ENCODE results near the gene DUSP22.

DUSP22 gene

DNA sequence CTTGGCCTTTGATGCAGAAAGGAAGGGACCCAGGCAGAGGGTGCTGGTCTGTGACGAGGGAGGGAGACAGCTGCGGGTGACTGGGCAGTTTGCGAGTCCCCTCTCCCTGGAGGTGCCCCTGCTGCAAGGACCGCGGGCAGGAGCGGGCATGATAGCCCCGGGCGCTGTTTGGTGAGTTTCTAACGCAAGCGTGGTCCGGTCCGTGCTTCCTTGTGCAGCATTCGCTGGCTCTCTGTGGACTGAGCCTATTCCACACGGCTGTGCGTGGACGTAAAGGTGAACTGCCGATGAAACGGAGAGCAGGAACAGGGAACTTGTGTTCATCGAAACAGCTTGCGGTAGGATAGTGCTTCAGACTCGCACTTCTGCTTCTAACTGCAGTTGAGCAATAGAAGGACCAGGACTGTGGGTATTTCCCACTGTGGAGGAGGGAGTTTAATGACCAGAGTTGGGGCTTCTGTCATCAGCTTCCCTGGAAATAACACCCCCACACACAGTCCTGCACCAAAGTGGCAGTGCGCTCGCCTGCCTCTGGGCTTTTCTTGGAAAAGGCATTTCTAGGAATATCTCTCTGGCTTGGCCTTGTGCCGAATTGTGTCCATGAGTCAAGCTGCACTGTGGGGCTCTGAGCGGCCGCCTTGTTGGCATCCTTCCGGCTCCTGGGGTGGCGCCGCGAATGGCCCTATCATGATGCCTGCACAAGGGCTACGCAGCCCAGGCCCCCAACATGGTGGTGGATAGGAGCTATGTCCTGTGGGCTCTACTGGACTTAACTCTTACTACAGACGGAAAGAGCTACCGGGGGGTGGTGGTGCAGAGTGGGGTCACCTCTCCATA is 48.9 kb downstream of the DUSP22 start:
- no peak for DNase-seq

DNA sequence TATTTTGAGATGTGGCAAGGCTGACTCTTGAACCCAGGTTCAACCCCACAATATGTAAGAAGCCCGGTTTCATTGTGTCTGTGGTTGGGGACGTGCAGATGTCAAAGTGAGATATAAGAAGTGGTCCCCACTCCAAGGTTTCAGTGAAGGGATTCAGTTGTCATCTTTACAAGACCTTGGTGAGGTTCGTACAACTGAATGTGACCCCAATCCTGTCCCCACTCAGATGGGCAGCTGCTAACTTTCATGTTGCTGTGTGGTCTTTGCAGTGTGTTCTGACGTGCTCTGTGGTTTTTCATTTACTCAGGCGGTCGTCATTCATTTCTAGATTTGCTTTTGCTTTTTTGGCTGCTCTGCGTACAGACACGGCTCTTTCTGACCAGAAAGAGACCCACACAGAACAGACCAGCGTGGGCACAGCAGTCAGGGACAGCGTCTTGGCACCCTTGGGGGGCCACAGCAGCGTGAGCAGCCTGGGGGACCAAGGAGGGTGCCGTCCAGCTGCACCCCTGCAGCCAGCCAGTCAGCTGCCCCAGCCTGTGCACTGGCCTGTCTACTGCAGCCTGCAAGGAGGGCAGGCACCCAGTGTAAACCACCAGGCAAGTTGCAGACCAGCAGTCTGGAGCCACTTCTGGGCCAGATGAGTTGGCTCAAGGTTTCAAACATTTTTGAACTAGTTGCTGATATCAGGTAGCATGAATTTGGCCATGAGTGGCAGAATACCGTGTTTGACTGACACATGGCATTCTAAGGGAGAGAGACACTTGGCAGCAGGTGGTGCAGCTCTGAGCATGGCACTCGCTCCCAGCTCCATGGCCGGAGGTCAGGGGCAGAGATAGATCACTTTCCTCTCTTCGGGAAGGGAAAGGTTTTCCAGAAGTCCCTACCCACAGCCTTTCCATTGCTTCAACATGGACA is 49.9 kb downstream of the DUSP22 start:
- DNase-seq: no peak

DNA sequence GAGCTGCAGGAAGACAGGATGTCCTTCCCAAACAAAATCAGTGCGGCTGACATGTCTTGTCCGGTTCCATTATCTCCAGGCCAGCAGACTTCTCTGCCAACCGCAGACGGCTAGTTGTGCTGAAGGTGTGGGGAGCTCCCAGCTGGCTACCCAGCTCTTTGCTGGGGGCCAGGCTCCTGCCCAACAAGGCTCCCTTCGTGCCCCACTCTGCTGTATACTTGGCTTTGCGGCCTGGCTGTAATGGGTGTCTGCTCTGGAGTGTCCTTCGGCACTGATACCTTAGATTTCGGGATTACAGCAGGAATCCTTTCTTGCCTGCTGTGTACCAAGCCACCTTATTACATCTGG is 50.5 kb downstream of the DUSP22 start:
- DNase-seq: no peak

DNA sequence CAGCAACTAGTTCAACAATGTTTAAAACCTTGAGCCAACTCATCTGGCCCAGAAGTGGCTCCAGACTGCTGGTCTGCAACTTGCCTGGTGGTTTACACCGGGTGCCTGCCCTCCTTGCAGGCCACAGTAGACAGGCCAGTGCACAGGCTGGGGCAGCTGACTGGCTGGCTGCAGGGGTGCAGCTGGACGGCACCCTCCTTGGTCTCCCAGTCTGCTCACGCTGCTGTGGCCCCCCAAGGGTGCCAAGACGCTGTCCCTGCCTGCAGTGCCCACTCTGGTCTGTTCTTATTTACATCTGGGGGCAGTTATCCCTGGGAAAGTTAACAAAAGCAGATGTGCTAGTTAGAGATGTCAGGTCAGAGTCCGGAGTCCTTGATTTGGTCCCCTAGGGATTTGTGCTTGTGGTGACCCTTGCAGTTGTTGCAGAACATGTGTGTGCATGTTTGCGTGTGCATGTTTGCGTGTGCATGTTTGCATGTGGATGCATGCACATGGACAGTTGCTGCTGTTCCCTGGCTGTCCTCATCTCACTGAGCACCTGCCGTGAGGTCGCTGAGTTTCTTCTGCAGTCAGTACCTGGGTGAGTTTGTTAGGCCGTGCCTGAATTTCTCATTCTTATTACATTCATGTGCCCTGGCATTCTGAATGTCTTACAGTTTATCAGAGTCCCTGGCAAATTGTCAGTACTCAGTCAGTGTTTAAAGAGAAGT is 51.1 kb downstream of the DUSP22 start:
- no peak for DNase-seq

DNA sequence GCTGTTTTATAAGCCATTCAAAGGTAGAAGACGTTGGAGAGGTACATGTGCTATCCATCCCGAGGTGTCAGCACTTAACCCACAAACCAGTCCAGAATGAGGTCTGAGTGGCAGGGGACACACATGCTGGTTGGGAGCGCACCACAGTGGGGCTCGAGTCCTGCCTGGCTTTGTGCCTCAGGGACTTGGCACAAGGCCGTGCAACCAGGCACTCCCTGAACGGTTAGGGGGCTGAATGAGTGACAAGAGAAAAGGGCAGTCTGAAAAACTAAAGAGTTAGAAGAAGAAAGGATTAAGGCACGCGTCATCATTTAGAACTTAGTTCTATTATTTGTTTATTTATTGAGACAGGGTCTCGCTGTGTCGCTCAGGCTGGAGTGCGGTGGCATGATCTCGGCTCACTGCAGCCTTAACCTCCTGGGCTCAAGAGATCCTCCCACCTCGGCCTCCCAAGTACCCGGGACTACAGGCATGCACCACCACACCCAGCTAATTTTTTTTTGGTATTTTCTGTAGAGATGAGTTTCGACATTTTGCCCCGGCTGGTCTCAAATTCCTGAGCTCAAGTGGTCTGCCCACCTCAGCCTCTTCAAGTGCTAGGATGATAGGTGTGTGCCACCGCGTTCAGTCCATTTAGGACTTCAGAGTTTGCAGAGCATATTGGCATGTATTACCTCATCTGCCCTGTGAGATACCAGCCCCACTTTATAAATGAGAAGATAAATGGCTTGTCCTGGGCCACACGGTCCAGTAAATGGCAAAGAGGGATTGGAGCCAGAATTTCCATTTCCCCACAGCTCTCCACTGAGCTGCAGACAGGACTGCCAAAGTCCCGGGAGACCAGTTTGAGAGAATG is 51.9 kb downstream of the DUSP22 start:
- DNase-seq: no peak

DNA sequence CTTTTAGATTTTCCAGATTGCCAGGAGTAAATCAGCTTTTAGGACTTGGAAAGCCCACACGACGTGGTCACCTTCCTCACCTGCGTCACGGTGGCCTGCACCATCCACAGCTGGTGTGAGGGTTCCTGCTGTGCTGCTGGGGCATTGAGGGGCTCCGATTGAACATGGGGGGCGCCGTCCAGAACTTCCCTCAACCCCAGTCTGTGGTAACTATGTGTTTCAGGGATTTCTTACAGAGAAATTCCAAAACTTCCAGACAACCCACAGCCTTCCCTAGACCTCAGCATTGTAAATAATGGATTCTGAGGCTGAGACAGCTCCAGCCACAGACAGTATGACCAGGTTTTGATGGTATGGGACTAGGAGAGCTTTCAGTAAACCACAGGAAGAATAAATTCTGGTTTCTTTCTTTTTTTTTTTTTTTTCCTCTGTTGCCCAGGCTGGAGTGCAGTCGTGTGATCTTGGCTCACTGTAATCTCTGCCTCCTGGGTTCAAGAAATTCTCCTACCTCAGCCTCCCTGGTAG is 52.6 kb downstream of the DUSP22 start:
- DNase-seq: no peak

DNA sequence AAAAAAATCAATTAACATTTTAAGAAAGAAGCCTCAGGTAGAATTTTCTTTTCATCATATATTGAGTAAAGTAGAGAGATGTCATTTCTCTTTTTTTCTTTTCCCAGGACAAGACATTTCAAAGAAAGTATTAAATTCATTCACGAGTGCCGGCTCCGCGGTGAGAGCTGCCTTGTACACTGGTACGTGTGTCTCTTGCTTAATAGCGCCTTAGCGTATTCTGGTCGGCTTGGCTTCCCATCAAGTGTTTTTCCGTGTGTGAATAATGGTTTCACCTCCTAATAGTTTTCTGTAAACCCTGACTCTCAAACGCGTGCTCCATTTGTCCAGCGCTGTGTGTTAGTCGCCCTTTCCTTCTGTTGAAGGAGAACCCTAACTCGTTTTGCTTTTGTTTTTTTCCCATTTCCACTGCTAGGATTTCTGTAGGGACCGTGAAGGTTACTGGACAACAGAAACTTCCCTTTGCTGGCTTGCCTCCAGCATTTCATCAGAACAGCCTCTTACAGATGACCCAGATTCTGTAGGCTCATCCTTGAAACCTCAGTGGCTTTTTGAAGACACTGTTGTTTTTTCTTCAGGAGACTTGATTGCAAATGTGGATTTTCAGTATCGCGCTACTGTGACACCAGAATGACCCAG is 53.6 kb downstream of the DUSP22 start:
- DNase-seq: no peak

DNA sequence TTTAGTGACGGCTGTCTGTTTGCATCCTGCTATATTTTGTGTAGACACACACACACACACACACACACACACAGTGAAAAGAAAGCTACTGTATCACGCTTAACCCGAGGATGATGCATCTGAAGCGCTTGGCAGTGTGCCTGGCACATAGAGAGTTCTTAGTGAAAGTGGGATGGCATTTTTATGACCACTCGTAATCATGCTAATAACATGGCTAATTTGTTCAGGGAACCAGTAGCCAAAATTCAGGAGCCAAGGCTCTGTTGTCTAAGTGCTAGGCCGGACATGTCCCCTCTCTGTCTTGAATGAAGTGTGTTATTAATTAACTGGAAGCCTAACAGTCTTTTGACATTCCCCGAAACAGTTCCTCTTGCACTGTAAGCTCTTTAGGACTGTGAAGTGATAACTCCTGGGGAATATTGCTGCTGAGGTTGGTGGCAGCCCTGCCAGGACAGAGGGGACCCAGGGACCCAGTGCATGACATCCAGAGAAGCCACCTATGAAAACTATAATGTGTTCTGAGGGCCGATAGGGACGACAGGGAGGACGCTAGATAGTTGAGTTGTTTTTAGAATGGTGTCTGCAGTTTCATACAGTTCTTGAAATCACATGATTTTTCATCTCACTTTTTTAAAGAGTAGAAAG is 54.2 kb downstream of the DUSP22 start:
- no peak for DNase-seq

DNA sequence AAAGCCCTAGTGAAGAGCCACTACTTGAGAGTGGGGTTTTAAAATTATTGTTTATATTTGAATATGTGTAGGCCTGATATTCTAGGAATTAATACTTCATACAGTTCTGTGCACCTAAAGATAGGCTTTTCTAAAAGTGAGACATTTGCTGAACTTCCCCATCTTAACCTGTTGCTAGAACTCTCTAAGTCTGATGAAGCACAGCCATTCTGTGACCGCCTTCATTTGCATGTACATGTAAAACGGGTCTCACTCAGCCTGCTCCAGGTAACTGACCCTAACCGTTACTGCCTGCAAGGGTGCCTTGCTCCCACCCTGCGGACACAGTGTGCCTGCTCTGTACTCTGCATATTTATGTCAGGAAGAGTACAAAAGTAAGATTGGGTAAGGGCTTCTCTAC is 54.9 kb downstream of the DUSP22 start:
- DNase-seq: no peak

DNA sequence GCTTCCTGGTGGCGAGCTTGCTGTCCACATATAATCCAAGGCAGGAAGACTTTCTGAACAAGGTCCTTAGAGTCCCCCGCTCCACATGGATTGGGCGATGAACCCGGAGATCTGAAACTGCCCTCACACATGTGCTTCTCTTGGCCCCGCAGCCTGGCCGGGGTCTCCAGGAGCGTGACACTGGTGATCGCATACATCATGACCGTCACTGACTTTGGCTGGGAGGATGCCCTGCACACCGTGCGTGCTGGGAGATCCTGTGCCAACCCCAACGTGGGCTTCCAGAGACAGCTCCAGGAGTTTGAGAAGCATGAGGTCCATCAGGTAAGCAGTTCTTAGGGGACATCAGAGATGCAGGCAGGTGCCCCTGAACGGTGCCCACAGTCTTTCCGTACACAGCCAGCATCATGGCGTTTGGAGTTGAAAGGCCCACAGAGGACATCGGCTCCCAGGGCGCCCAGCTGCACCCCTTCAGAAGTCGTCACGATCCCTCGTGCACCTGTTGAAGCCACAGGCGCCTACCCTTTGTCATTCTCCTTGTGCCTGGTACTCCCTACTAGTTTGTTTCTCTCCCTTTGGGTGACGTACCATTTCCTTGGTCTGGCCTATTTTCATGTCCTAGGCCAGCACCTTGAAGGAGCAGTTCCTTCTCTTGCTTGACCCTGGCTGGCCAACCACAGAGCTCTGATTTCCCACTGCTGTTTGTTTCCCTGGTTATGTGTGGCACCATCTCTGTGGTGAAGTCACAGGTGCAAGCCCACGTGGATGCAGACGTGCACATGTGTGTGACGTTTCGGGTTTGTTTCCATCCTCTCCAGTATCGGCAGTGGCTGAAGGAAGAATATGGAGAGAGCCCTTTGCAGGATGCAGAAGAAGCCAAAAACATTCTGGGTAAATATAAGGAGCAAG is 55.9 kb downstream of the DUSP22 start:
- no peak for DNase-seq

DNA sequence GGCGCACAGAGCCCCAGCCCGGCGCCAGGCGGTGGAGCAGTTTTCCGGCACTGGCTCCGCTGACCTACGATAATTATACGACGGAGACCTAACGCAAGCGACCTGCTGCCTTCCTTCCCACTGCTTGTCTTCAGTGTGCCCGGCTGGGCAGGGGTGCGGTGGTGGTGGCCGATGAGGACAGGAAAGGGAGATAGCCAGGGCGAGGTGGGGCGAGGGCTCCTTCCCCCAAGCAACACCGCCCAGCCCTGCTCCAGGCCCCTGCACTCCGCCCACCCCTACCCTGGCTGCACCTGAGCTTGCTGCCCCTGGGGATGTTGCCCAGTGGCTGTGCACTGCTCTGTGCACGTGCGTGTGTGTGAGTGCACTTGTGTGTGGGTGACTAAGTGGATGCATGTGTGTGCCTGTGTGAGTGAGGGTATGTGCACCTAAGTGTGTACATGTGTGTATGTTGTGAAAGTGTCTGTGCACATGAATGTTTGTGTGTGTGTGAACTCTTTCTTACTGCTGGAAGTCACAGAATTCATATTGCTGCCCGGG is 56.6 kb downstream of the DUSP22 start:
- no peak for DNase-seq

DNA sequence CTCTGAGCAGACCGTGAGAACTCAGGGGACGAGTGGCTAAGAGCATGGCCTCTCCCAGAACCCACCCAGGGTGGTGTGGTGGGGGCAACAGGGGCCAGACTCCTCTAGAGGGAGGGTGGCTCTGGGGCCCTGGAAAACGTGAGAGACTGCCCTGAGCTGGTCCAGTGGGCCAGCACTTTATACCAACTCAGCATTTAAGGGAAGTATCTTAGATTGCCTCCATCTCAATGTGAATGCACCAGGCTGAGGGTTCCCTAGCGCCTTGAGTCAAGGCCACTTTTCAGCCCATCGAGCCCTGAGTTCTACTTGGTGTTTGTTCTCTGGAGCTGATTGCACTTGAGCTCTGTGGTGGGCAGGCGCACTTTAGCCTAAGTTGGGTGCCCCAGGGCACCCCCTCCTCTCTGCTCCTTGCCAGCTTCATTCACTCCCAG is 57.2 kb downstream of the DUSP22 start:
- no peak for DNase-seq

DNA sequence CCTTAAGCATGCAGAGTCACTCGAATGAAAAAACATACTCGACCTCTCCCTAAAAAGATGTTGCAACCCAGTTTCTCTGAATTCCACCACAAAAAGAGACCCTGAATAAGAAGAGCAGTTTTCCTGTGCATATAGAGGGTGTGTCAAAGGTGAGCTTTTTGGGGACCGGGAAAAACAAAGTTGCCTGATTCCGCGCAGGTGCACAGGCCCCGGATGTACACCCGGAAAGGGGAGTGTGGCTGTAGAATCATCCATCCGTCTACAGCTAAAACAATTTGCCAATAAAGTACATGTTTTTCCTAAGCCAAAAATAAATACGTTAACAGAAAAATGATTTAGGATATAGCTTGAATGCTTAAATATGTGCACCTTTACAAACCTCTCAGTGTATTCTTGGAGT is 58.1 kb downstream of the DUSP22 start:
- no peak for DNase-seq

DNA sequence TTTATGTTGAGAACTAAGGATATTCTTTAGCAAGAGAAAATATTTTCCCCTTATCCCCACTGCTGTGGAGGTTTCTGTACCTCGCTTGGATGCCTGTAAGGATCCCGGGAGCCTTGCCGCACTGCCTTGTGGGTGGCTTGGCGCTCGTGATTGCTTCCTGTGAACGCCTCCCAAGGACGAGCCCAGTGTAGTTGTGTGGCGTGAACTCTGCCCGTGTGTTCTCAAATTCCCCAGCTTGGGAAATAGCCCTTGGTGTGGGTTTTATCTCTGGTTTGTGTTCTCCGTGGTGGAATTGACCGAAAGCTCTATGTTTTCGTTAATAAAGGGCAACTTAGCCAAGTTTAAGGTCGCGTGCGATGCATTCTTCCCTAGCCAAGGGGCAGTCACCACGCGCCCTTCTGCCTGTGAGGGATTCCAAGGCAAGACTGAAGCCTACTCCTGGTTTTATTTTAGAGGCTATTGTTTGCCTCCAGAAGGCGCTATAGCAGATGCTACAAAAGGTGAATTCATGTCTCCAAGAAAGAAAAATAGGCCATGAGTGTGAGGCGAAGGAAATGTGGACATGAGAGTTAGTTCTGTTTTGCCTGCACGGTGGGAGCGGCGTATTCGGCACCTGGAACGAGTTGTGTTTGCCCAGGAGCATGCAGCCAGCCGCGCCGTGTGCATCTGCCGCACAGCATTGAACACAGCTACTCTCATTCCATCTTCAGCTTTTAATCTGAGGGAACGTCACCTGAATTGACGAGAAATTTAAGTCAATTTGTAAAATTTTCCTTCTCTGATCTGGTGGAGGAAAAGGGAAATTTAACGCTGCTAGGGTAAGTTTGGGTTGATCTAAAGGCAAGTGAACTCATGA is 59.0 kb downstream of the DUSP22 start:
- DNase-seq: no peak

DNA sequence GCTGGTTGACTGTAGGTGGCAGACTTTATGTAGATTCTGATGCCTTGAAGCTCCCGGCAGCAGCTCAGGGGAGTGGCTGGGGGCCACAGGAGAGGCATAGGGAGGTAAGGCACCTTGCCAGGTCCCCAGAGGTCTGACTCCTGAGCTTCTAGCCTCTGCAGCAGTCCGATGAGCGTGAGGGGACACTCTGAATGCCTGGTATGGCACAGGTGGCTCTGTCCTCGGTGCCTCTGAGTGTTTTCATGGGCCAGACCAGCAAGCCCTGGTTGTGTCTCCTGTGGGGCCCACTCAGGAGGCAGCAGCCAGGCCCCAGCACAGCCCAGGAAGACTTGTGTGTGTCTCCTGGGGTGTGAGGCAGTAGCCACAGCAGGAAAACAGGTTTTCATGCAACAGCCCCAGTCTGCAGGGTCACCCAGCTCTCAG is 59.6 kb downstream of the DUSP22 start:
- no peak for DNase-seq

DNA sequence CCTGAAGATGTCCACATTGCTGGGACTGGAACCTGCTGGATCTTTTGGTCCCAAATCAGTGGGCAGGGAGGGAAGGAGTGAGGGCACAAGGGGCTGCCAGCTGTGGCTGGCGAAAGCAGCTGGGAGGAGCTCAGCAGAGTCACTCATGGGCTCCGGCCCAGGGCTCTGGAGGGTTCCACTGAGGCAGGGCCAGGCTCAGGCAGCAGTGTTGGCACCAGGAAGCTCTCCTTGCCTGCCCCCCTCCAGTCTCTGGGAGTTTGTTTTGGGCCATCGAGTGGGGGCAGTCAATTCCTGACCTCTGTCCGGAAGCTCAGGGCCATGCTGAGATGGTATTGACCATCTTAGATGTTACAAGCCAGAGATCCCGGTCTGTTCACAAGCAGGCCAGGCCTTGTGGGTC is 60.2 kb downstream of the DUSP22 start:
- no peak for DNase-seq

DNA sequence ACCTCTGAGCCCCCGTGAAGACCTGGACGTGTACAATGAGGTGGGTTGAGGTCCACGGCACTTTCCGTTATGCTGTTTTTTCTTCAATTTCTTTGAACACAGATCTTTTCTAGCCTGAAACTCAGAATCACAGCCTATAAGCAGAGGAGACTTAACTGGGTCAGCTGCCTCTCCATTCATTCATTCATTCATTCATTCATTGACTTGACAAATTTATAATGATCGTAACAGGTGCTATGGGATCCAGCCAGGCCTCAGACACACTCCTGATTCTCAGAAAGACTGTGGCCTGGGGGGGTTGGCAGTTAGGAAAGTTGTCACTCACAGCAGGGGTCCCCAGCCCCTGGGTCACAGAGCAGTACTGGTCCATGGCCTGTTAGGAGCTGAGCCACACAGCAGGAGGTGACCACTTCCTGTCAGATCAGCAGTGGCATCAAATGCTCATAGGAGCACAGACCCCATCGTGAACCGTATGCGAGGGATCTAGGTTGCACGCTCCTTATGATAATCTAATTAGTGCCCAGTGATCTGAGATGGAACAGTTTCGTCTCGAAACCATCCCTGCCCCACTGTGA is 60.7 kb downstream of the DUSP22 start:
- DNase-seq: no peak
